GM18951 (cell line): Measurements from ENCODE around the gene ODAD2.
"Not testable (repeated sequence)": the region's sequence is repeated elsewhere in the genome, so short reads cannot be mapped to it uniquely, and the experiment has no call there.

Experiments used
- POLR2A ChIP-seq: IDR thresholded peaks from 4 replicates; pipeline ENCODE4 v1.6.1; 2011; ENCODE audit warnings: mild to moderate bottlenecking; ENCODE audit not compliant: insufficient read length, insufficient read depth; ENCODE audit errors: extremely low read depth
- in situ Hi-C: fragments of 300-500 bp; cut with MboI; formaldehyde crosslinking; loops from one replicate; pipeline ENCODE4 v1.12.0; 2022; ENCODE audit warnings: low sequenced_read_pairs, mixed read lengths, inconsistent platforms; ENCODE audit not compliant: unreplicated experiment

Gene ODAD2

GRCh38 chr10:27948186-27948585, 50.7 kb downstream of the ODAD2 start:
- in situ Hi-C loops, result no loop called here
- no peak for TF ChIP-seq POLR2A

- in situ Hi-C loops, result no loop called here
- TF ChIP-seq POLR2A, result no peak
These were observed 51.3 kb downstream of the ODAD2 start for GRCh38 chr10:27947540-27947939.

- in situ Hi-C loops, result no loop called here
- TF ChIP-seq POLR2A, result no peak
These were observed 54.9 kb downstream of the ODAD2 start for GRCh38 chr10:27944005-27944404.

- in situ Hi-C loops, result no loop called here
- no peak for TF ChIP-seq POLR2A
These were observed 84.0 kb downstream of the ODAD2 start for GRCh38 chr10:27914888-27915287.

GRCh38 chr10:27912231-27912630, 86.6 kb downstream of the ODAD2 start:
- in situ Hi-C loops, result no loop called here

GRCh38 chr10:27911539-27911938, 87.3 kb downstream of the ODAD2 start:
- TF ChIP-seq POLR2A, result no peak
- in situ Hi-C loops, result no loop called here

More at GRCh38 chr10:27912231-27912630, 86.6 kb downstream of the ODAD2 start:
- TF ChIP-seq POLR2A, result no peak

- TF ChIP-seq POLR2A, result no peak
- in situ Hi-C loops, result no loop called here
These were observed 87.9 kb downstream of the ODAD2 start for GRCh38 chr10:27911011-27911410.

- TF ChIP-seq POLR2A, result no peak
- in situ Hi-C loops, result no loop called here
These were observed 90.6 kb downstream of the ODAD2 start for GRCh38 chr10:27908231-27908630.

- in situ Hi-C loops, result not testable (repeated sequence)
These were observed 99.4 kb downstream of the ODAD2 start for GRCh38 chr10:27899485-27899884.

GRCh38 chr10:27899058-27899457, 99.8 kb downstream of the ODAD2 start:
- TF ChIP-seq POLR2A, result no peak
- in situ Hi-C loops, result no loop called here

GRCh38 chr10:27893358-27893954, 105.4 kb downstream of the ODAD2 start:
- TF ChIP-seq POLR2A, result no peak
- in situ Hi-C loops, result no loop called here

- in situ Hi-C loops, result no loop called here
- no peak for TF ChIP-seq POLR2A
These were observed 107.9 kb downstream of the ODAD2 start for GRCh38 chr10:27890971-27891370.

GRCh38 chr10:27889518-27889917, 109.4 kb downstream of the ODAD2 start:
- in situ Hi-C loops, result no loop called here
- TF ChIP-seq POLR2A, result no peak

- TF ChIP-seq POLR2A, result no peak
- in situ Hi-C loops, result no loop called here
These were observed 114.7 kb downstream of the ODAD2 start for GRCh38 chr10:27884185-27884641.

- in situ Hi-C loops, result no loop called here
These were observed 120.6 kb downstream of the ODAD2 start for GRCh38 chr10:27878281-27878680.

GRCh38 chr10:27865221-27865635, 133.7 kb downstream of the ODAD2 start:
- in situ Hi-C loops, result no loop called here
- no peak for TF ChIP-seq POLR2A

More at GRCh38 chr10:27878281-27878680, 120.6 kb downstream of the ODAD2 start:
- TF ChIP-seq POLR2A, result no peak
